HEK293 (cell line): Measurements from ENCODE around the gene UBE2Q1.
A peak's percentile ranks its signal among the peaks of the same experiment; 100 is the strongest.

Experiments
- CTCF ChIA-PET: fragments of 350-600 bp; formaldehyde crosslinking; extraction: SDS; loops from one replicate; lab custom pipeline; 2021; ENCODE audit warnings: antibody characterized with exemption; lab: Yijun Ruan, JAX
- POLR2A ChIA-PET: fragments of 300-600 bp; formaldehyde crosslinking; extraction: SDS; loops from one replicate; lab custom pipeline; 2020; ENCODE audit warnings: antibody characterized with exemption, inconsistent platforms; lab: Yijun Ruan, JAX
- H3K27ac ChIP-seq: fragments of 200-500 bp; sonication (Bioruptor generic); 2 replicates; pipeline ENCODE4 v1.5.1; 2014; ENCODE audit warnings: low read depth, low read length, control low read depth, inconsistent platforms; ENCODE audit errors: extremely low read depth
- H3K36me3 ChIP-seq, 2 experiments: fragments of 200-500 bp in 1 of 2; sonication (Bioruptor generic) in 1 of 2; 1 replicate in 1 of 2; 2 replicates in 1 of 2; pipeline ENCODE4 v1.5.1; 2014 to 2017; ENCODE audit warnings: inconsistent platforms in 2 of 2, low read length in 2 of 2; ENCODE audit not compliant: control insufficient read depth in 2 of 2, insufficient read depth in 1 of 2
- H3K4me1 ChIP-seq: fragments of 200-500 bp; sonication (Bioruptor generic); 2 replicates; pipeline ENCODE4 v1.5.1; 2014; ENCODE audit warnings: mild to moderate bottlenecking, low read length, inconsistent platforms; ENCODE audit not compliant: control insufficient read depth, insufficient read depth
- H3K4me3 ChIP-seq: 2 replicates; pipeline ENCODE4 v1.5.1; 2011; ENCODE audit warnings: low read depth, mild to moderate bottlenecking, control low read depth, low read length, moderate library complexity
- H3K9me3 ChIP-seq: fragments of 200-500 bp; sonication (Bioruptor generic); 2 replicates; pipeline ENCODE4 v1.5.1; 2014; ENCODE audit warnings: low read depth, low read length, inconsistent platforms; ENCODE audit not compliant: control insufficient read depth, insufficient read depth
- BCL11B ChIP-seq: fragments of 450-650 bp; formaldehyde crosslinking; IDR thresholded peaks from 2 replicates; pipeline ENCODE4 v1.5.1; 2016; ENCODE audit warnings: low read depth, missing biosample characterization, missing genetic modification characterization
- GLIS1 ChIP-seq: fragments of 450-650 bp; formaldehyde crosslinking; IDR thresholded peaks from 2 replicates; pipeline ENCODE4 v1.5.1; 2016; ENCODE audit warnings: missing biosample characterization, missing genetic modification characterization
- GLIS2 ChIP-seq: fragments of 450-650 bp; formaldehyde crosslinking; IDR thresholded peaks from 2 replicates; pipeline ENCODE4 v1.5.1; 2016; ENCODE audit warnings: missing biosample characterization, missing genetic modification characterization
- MEIS1 ChIP-seq: sonication (generic); formaldehyde crosslinking; IDR thresholded peaks from 2 replicates; pipeline ENCODE4 v1.8.1; 2022; ENCODE audit warnings: missing genetic modification reagents, mild to moderate bottlenecking, borderline replicate concordance
- OVOL3 ChIP-seq: fragments of 450-650 bp; formaldehyde crosslinking; IDR thresholded peaks from 2 replicates; pipeline ENCODE4 v1.5.1; 2016; ENCODE audit warnings: missing biosample characterization, missing genetic modification characterization
- PRDM1 ChIP-seq: fragments of 450-650 bp; formaldehyde crosslinking; IDR thresholded peaks from 2 replicates; pipeline ENCODE4; 2016; ENCODE audit warnings: missing biosample characterization, missing genetic modification characterization
- REPIN1 ChIP-seq: fragments of 450-650 bp; formaldehyde crosslinking; IDR thresholded peaks from 2 replicates; pipeline ENCODE4 v1.5.1; 2017; ENCODE audit warnings: missing biosample characterization, missing genetic modification characterization, low read depth
- SCRT2 ChIP-seq: fragments of 450-650 bp; formaldehyde crosslinking; IDR thresholded peaks from 2 replicates; pipeline ENCODE4 v1.5.1; 2016; ENCODE audit warnings: missing biosample characterization, missing genetic modification characterization
- ZBTB1 ChIP-seq: fragments of 450-650 bp; formaldehyde crosslinking; IDR thresholded peaks from 2 replicates; pipeline ENCODE4 v1.5.1; 2016; ENCODE audit warnings: missing biosample characterization, missing genetic modification characterization
- ZBTB26 ChIP-seq: fragments of 450-650 bp; formaldehyde crosslinking; optimal IDR thresholded peaks from 2 replicates; pipeline ENCODE3; 2016; ENCODE audit warnings: missing biosample characterization, mild to moderate bottlenecking, missing genetic modification characterization
- ZFHX2 ChIP-seq: fragments of 450-650 bp; formaldehyde crosslinking; conservative IDR thresholded peaks from 2 replicates; pipeline ENCODE4 v1.5.1; 2016; ENCODE audit warnings: missing biosample characterization, missing genetic modification characterization
- ZNF114 ChIP-seq: fragments of 450-650 bp; formaldehyde crosslinking; IDR thresholded peaks from 2 replicates; pipeline ENCODE4 v1.5.0; 2017; ENCODE audit warnings: missing biosample characterization, missing genetic modification characterization
- ZNF133 ChIP-seq: fragments of 450-650 bp; formaldehyde crosslinking; IDR thresholded peaks from 2 replicates; pipeline ENCODE4 v1.5.1; 2016; ENCODE audit warnings: missing biosample characterization, missing genetic modification characterization
- ZNF169 ChIP-seq: fragments of 450-650 bp; formaldehyde crosslinking; IDR thresholded peaks from 2 replicates; pipeline ENCODE4 v1.5.1; 2016; ENCODE audit warnings: missing biosample characterization, missing genetic modification characterization
- ZNF184 ChIP-seq: fragments of 450-650 bp; IDR thresholded peaks from 2 replicates; pipeline ENCODE4 v1.5.1; 2018; ENCODE audit warnings: missing biosample characterization, mild to moderate bottlenecking, missing genetic modification characterization
- ZNF19 ChIP-seq: fragments of 450-650 bp; formaldehyde crosslinking; IDR thresholded peaks from 2 replicates; pipeline ENCODE4; 2016; ENCODE audit warnings: missing biosample characterization, missing genetic modification characterization, low read depth
- ZNF223 ChIP-seq: fragments of 450-650 bp; formaldehyde crosslinking; IDR thresholded peaks from 2 replicates; pipeline ENCODE4 v1.5.1; 2016; ENCODE audit warnings: missing biosample characterization, missing genetic modification characterization
- ZNF24 ChIP-seq: fragments of 450-650 bp; formaldehyde crosslinking; IDR thresholded peaks from 2 replicates; pipeline ENCODE4 v1.5.1; 2016; ENCODE audit warnings: missing biosample characterization, missing genetic modification characterization
- ZNF248 ChIP-seq: fragments of 450-650 bp; formaldehyde crosslinking; IDR thresholded peaks from 2 replicates; pipeline ENCODE4 v1.5.1; 2017; ENCODE audit warnings: missing biosample characterization, missing genetic modification characterization
- ZNF391 ChIP-seq: fragments of 450-650 bp; formaldehyde crosslinking; IDR thresholded peaks from 2 replicates; pipeline ENCODE4 v1.5.1; 2016; ENCODE audit warnings: low read depth, missing biosample characterization, missing genetic modification characterization, borderline replicate concordance
- ZNF394 ChIP-seq: fragments of 450-650 bp; formaldehyde crosslinking; IDR thresholded peaks from 2 replicates; pipeline ENCODE4 v1.5.1; 2016; ENCODE audit warnings: missing biosample characterization, missing genetic modification characterization, mild to moderate bottlenecking, moderate library complexity, borderline replicate concordance
- ZNF571 ChIP-seq: fragments of 450-650 bp; formaldehyde crosslinking; IDR thresholded peaks from 2 replicates; pipeline ENCODE4 v1.5.0; 2017; ENCODE audit warnings: missing biosample characterization, missing genetic modification characterization
- ZSCAN18 ChIP-seq: fragments of 450-650 bp; formaldehyde crosslinking; IDR thresholded peaks from 2 replicates; pipeline ENCODE4 v1.5.1; 2016; ENCODE audit warnings: missing biosample characterization, missing genetic modification characterization
- ZSCAN30 ChIP-seq: fragments of 450-650 bp; IDR thresholded peaks from 2 replicates; pipeline ENCODE4 v1.5.1; 2018; ENCODE audit warnings: missing biosample characterization, mild to moderate bottlenecking, missing genetic modification characterization, moderate library complexity
- TF ChIP-seq, protein P1 (sequence below): fragments of 450-650 bp; formaldehyde crosslinking; IDR thresholded peaks from 2 replicates; pipeline ENCODE4 v1.5.1; 2016; ENCODE audit warnings: missing biosample characterization, missing genetic modification characterization, borderline replicate concordance

Gene UBE2Q1

GRCh38 chr1:154568157-154568815 is 9.8 kb upstream of the UBE2Q1 start:
- Histone ChIP-seq H3K36me3 (no peaks in the 10 kb centered on the region), H3K9me3 (no peaks in the 10 kb centered on the region), H3K27ac (no peak overlapping the region), H3K4me3 (no peak overlapping the region; the same call in 1 of the 2 replicates), H3K4me1 (no peaks in the 10 kb centered on the region)
- POLR2A ChIA-PET, result interaction anchor here (1.1 kb wide), 2 partner anchors 9 to 10 kb away, joined by 3 read pairs; partner anchors contain the start of gene UBE2Q1
- TF ChIP-seq MEIS1 (CRISPR knock-in tag) (no peak), ZBTB26 (peak; percentile 38), REPIN1 (no peak), ZNF169 (tag by site-specific recombination) (no peak), ZNF391 (tag by site-specific recombination) (no peak), GLIS2 (peak; percentile 40; the same call in 1 of the 2 replicates), ZNF223 (tag by site-specific recombination) (peak; percentile 71; the same call in 1 of the 2 replicates), SCRT2 (tag by site-specific recombination) (no peak), PRDM1 (no peak), GLIS1 (tag by site-specific recombination) (peak; percentile 53), ZNF394 (tag by site-specific recombination) (no peak), ZNF571 (no peak), ZSCAN18 (tag by site-specific recombination) (no peak), ZNF248 (no peak), ZNF184 (tag by site-specific recombination) (no peak)
- CTCF ChIA-PET, result interaction anchor here (0.6 to 1.9 kb wide), 5 partner anchors 9 to 372 kb away, joined by 3 to 7 read pairs (median 3); no protein-coding TSS in a partner anchor

GRCh38 chr1:154567386-154568156 is 9.1 kb upstream of the UBE2Q1 start, which contains the start of gene CHRNB2:
TSS of gene CHRNB2 (plus strand) at chr1:154567778. CDS start at chr1:154568045, 267 bp downstream.
- H3K4me3 ChIP-seq, result no peak within 1 kb of the TSS; the same call in 1 of the 2 replicates
- H3K36me3 ChIP-seq, result no peaks in the 10 kb centered on the region
- no peak within 1 kb of the TSS for H3K27ac ChIP-seq
- H3K4me1 ChIP-seq, result no peaks in the 10 kb centered on the region
- CTCF ChIA-PET, result interaction anchor here (0.6 to 1.9 kb wide), 5 partner anchors 8 to 338 kb away, joined by 3 to 7 read pairs (median 3); no protein-coding TSS in a partner anchor
- no peaks in the 10 kb centered on the region for H3K9me3 ChIP-seq
- POLR2A ChIA-PET, result interaction anchor here (1.1 kb wide), 2 partner anchors 9 to 10 kb away, joined by 3 read pairs; partner anchors contain the start of gene UBE2Q1
- no peak for TF ChIP-seq ZNF133 (tag by site-specific recombination)
- no peak for TF ChIP-seq BCL11B (tag by site-specific recombination)
- TF ChIP-seq, protein P1, sequence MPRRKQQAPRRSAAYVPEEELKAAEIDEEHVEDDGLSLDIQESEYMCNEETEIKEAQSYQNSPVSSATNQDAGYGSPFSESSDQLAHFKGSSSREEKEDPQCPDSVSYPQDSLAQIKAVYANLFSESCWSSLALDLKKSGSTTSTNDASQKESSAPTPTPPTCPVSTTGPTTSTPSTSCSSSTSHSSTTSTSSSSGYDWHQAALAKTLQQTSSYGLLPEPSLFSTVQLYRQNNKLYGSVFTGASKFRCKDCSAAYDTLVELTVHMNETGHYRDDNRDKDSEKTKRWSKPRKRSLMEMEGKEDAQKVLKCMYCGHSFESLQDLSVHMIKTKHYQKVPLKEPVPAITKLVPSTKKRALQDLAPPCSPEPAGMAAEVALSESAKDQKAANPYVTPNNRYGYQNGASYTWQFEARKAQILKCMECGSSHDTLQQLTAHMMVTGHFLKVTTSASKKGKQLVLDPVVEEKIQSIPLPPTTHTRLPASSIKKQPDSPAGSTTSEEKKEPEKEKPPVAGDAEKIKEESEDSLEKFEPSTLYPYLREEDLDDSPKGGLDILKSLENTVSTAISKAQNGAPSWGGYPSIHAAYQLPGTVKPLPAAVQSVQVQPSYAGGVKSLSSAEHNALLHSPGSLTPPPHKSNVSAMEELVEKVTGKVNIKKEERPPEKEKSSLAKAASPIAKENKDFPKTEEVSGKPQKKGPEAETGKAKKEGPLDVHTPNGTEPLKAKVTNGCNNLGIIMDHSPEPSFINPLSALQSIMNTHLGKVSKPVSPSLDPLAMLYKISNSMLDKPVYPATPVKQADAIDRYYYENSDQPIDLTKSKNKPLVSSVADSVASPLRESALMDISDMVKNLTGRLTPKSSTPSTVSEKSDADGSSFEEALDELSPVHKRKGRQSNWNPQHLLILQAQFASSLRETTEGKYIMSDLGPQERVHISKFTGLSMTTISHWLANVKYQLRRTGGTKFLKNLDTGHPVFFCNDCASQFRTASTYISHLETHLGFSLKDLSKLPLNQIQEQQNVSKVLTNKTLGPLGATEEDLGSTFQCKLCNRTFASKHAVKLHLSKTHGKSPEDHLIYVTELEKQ (tag by site-specific recombination), result no peak
- no peak for TF ChIP-seq ZNF114 (tag by site-specific recombination)
- peak; percentile 51 for TF ChIP-seq ZFHX2
- TF ChIP-seq ZBTB1 (tag by site-specific recombination), result no peak
- TF ChIP-seq ZSCAN30 (tag by site-specific recombination), result peak; percentile 50; the same call in 1 of the 2 replicates
- no peak for TF ChIP-seq ZNF24 (tag by site-specific recombination)
- no peak for TF ChIP-seq OVOL3
- TF ChIP-seq ZBTB26, result peak; percentile 63
- TF ChIP-seq GLIS2, result peak; percentile 49; the same call in 1 of the 2 replicates
- no peak for TF ChIP-seq ZSCAN18 (tag by site-specific recombination)
- no peak for TF ChIP-seq ZNF19 (tag by site-specific recombination)
